GM19397 (cell line): Measurements from ENCODE around the gene CDC25C.
"Not testable (repeated sequence)": the region's sequence is repeated elsewhere in the genome, so short reads cannot be mapped to it uniquely, and the experiment has no call there.

Source experiments
- ATAC-seq: cut with Tn5 transposase; IDR thresholded peaks from one replicate; pipeline ENCODE4 v1.9.1; 2021; ENCODE audit warnings: mild to moderate bottlenecking, moderate library complexity; ENCODE audit not compliant: unreplicated experiment

The CDC25C gene

DNA sequence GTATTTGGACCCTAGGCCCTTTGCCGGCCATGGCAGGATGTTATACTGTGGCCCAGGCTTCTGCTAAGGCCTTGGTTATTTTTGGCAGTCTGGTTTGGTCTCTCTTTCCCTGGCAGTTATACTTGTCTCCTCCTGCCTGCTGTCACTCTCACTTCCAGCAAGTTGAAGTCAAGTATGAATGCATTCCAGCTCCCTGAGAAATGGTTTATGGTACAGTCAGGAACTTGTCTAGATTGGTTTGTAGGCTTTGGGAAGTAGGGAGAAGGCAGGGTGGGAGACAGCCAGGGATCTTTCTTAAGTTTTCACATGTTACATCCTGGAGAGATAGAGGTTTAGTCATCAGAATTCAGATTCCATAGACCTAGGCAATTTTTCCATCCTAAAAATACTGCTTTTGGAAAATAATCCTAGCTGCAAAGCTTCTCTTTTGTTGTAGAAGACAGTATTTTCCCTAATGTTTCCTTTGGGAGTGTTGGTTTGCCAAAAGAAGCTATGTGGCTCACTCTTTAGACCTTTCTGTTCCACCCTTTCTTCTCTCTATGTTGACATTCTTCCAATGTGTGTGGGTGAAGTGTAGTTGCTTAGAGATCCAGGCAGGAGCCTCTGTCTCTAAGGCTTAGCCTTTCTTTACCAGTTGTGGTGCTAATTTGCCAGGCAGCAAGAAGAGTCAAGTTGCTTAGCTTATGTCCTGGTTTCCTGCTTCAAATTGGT is 18.4 kb upstream of the CDC25C start:
- ATAC-seq, result no peak

DNA sequence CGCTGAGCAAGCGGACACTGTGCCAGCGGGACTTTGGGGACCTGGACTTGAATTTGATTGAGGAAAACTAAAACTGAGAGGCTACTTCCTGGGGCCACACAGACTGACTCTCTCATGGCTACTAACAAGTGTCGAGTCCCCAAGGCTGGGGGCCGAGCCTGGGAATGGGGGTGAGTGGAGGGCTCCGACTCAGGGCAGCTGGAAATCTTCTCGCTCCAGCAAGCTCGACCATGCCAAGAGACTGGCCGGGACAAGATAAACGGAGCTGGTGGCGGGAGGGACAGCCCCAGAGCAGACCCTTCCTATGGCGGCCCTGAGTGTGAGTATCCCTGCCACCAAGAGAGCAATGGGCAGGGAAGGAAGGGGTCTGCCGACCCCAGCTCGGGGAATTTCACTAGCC is 15.3 kb upstream of the CDC25C start:
- no peak for ATAC-seq

DNA sequence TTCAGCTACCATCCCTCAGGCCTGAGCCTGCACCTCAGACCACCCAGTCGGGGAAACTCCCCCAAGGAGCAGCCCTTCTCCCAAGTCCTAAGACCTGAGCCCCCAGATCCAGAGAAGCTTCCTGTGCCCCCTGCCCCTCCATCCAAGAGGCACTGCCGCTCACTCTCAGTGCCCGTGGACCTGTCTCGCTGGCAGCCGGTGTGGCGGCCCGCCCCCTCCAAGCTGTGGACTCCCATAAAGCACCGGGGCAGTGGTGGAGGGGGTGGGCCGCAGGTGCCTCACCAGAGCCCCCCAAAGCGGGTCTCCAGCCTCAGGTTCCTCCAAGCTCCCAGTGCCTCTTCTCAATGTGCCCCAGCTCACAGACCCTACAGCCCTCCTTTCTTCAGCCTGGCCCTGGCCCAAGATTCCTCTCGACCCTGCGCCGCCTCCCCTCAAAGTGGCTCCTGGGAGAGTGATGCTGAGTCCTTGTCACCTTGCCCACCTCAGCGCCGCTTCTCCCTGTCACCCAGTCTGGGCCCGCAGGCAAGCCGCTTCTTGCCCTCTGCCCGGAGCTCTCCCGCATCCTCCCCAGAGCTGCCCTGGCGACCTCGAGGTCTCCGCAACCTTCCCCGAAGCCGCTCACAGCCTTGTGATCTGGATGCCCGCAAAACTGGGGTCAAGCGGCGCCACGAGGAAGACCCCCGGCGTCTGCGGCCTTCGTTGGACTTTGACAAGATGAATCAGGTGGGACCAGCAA is 13.5 kb upstream of the CDC25C start:
- ATAC-seq, result no peak

DNA sequence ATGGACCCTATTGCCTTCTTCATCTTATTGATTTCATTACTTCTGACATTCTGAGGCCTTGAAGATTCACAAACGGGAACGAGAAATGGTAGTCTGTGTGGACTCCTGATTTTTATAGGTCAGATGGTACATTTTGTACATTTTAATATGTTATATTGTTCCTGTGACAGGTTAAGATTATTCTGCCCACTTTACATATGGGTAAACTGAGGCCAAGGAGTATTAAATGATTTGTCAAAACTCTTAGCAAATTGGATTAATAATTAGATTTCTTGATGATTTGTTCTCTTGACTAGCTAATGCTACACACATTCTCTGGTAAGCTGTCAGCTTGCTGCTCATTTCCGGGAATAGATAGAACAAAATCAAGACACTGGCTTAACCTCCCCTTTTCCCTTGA is 8.4 kb upstream of the CDC25C start:
- no peak for ATAC-seq

- ATAC-seq, result no peak
Observed at GRCh38 chr5:138339464-138339863, 7.9 kb upstream of the CDC25C start.

DNA sequence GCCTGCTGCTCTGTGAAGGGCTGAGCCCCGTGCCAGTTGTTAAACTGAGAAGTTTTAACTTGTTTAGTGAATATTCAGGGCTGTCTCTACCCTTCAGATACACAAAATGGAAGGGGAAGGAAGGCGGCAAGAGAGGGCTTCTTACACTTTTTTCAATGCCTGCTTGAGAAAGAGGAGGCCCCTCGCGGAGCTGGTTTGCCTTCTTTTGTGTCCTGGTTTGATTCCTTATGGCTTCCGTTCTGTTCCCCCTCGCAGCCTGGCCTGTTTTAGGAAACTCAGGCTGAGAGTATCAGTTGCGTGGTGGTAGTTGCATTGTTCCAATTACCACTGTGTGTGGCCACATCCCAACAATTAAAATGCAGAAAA is 7.5 kb upstream of the CDC25C start:
- ATAC-seq, result no peak

DNA sequence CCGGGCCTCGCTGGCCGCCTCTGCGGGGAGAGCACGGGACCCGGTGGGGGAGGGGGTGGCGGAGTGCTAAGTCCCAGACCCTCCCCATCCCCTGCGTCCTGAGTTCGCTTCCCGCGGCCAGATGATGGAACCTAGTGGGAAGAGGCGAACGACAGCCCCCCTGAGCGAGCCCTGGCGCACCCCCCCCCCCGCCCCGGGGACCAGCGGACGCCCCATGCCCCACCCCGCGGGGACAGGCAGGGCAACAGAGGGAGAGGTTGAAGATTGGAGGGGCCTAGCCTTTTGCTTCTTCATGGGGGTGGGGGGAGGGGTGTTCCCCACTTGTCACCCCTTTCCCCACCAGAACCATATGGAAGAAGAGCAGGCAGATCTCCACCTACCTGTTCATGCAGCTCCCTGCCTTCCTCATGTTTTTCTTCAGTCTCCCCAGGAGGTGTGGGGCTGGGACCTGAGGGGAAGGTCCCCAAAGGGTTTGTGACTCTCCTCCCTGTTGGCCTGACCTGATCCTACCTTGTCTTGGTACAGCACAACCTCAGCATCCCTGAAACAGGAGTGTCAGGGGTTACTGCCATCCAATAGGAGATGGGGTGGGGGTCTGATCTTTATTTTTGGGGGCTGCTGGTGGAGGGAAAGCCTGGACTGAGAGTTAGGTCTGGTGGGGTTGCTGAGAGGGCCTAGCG is 6.9 kb upstream of the CDC25C start:
- ATAC-seq, result no peak

DNA sequence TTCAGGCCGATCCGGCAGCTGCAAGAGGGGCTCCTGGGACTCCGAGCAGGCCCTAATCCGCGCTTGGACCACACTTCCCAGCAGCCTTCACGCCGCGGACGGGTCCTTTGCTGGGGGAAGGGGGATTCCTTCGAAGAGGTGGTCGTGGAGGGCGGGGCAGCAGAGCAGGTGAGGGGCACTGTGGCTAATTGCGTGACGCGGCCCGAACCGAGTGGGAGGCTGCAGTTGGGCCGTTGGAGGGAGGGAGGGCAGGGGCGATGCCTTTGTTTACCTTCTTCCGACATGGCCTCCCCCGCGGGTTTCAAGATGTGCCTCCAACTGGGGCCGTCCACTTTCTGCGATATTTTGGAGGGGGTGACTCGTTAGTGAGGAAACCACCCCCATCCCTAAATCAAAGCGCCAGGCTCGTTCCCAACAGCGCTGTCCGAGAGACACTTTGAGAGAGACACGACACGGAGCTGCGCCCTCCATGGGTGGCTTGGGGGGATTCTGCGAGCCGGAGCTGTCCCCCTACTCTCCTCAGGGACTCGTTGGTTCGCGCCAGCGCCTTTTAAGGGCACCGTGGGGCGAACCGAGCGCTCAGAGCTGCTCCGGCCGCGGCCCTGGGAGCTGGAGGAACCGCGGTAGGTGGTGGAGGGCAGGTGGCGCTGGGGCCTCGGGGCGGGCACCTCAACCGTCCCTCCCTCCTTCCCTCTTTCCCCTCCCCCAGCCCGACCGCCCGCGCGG is 6.2 kb upstream of the CDC25C start, which contains the start of gene FAM53C:
Gene FAM53C, plus strand, starts transcription at position 582 of the 726 bp plus-strand sequence. CDS start 3,070 bp downstream, outside the sequence.
- ATAC-seq, result peak; percentile 88

DNA sequence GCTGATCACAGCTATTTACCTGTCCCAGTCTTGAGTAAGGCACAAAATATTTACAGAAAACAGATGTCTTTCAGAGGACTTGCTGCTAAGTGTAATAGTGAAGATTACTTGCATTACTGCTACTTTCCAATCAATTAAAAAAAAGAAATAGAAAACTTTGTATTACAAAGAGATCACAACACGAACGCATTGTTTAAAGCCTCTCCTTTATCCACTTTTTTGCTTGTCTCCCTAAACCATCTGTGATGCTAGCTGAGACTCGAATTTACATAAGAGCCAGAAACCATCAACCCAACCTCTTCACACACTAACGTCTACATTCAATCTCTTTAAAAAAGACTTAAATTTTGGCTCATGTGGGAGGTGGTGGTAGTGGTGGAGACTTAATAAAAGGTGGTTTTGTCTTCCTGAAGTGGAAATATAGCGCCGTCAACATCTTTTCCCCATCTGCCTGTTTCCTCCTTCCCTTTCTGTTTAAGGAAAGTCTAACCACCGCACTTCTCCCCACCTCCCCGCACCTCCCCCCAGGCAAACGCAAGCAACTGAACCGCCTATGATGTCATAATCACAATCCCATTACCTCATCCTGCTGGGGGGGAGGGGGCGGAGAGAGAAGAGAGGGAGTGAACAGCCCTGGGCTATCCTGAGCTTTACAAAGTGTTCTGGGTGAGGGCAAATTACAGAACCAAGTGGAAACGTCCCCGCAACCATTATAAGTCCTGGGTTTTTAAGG is 5.5 kb upstream of the CDC25C start:
- peak; percentile 13 for ATAC-seq

DNA sequence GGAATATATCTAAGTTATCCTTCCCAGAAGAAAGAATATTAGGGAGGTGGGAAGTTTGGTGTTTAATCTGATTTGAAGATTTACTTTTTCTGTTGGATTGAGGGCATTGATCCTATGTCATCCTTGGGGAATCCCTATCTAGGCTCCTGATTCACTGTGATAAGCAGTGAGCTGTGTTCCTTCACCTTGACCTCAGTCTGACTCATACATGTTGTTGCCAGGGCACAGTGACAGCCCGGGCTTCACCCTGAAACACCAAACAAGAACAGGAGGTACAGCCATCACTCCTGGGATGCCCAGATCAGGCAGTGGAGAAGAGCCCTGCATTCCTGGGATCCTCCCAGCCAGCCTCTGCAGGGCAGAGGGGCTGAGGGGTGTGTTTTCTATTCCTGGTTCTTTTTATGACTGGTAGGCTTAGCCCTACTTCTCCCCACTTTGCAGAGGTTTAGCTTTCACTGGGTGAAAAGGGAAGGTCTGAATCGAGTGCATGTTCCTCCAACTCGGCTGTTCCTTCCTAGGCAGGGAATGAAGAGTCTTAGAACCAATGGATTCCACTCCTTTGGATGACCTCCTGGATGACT is 3.4 kb upstream of the CDC25C start:
- ATAC-seq, result no peak

- ATAC-seq, result no peak
Observed at GRCh38 chr5:138330813-138331448, 673 bp downstream of the CDC25C start.

DNA sequence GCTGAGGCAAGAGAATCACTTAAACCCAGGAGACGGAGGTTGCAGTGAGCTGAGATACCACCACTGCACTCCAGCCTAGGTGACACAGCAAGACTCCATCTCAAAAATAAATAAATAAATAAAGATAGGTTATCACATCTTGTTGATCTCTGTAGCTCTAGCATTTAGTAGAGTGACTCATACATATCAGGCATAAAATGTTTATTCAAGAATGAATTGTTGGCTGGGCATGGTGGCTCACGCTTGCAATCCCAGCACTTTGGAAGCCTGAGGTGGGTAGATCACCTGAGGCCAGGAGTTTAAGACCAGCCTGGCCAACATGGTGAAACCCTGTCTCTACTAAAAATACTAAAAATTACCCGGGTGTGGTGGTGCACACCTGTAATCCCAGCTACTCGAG is 13.4 kb downstream of the CDC25C start:
- ATAC-seq, result not testable (repeated sequence)

DNA sequence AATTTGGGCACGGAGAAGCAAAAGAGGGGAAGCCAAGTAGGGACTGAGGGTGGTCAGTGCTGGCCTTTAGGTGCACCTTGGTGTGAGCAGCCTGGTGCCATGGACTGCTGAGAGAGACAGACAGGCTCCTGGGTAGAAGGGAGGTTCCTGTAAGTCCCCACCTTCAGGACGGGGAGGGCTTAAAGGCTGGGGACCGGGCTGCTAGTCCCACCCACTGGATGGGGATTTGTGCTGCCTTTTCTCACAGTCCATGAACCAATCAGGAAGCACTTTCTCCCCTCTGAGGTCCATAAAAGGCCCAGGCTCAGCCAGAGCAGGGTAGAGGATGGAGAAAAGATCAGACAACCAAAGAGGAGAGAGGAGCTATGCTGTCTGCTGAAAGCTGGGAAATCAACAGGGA is 15.2 kb downstream of the CDC25C start:
- no peak for ATAC-seq

DNA sequence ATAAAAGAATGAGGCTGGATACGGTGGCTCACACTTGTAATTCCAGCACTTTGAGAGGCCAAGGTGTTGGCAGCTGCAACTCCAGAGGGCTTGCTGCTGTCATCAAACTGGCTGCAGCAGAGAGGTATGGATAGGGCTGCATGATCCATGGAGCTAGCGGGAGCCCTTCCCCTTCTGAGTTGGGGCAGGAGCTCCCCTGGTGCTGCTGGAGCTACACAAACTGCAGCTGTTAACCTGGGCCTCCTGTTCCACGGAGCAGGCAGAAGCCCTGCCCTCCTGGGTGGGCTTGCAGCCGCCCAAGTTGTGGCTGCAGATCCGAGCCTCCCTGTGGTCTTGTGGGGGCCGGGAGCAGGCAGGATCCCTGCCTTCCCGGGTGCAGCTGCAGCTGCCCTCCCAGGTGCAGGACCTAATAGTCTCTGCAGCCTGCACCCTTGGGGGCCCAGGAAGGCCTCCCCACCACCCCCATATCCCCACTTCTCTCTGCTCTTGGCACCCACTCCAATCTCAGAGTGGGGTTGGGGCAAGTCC is 15.8 kb downstream of the CDC25C start:
- no peak for ATAC-seq

DNA sequence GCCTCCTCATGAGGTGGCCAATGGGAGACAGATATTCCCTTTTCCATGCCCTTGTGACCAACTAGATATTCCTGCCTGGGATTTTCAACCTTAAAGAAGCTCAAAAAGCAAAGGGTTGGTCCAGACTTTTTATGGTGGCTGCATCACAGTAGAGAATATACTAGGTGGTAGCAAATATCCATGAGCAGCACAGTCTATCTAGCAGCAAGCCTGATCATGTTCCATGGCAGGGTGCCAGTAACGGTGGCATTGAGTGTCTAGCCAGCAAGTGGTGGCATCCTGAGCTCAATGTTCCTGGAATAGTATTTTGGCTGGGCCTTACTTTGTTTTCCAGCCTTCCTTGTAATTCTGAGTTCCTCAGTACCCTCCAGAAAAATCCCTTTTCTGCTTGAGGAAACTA is 25.8 kb downstream of the CDC25C start:
- ATAC-seq, result no peak

- no peak for ATAC-seq
Observed at GRCh38 chr5:138303372-138303771, 28.2 kb downstream of the CDC25C start.

- ATAC-seq, result no peak
Observed at GRCh38 chr5:138289296-138289695, 42.3 kb downstream of the CDC25C start.

- ATAC-seq, result no peak
Observed at GRCh38 chr5:138287246-138287645, 44.4 kb downstream of the CDC25C start.

- no peak for ATAC-seq
Observed at GRCh38 chr5:138282920-138283742, 48.5 kb downstream of the CDC25C start.
